ENCODE data around the gene ZDHHC22. TPM values are rescaled to one million over a fixed set of nuclear protein-coding genes. Genes with fewer than 3 reads are reported as not detected.
A peak's percentile ranks its signal among the peaks of the same experiment; 100 is the strongest.

Gene ZDHHC22
- total and polyA plus RNA-seq, 2 of the 13 experiments (the other 11 are each of a cell fraction or from before 2014, with no cell fraction given), result not detected

DNA sequence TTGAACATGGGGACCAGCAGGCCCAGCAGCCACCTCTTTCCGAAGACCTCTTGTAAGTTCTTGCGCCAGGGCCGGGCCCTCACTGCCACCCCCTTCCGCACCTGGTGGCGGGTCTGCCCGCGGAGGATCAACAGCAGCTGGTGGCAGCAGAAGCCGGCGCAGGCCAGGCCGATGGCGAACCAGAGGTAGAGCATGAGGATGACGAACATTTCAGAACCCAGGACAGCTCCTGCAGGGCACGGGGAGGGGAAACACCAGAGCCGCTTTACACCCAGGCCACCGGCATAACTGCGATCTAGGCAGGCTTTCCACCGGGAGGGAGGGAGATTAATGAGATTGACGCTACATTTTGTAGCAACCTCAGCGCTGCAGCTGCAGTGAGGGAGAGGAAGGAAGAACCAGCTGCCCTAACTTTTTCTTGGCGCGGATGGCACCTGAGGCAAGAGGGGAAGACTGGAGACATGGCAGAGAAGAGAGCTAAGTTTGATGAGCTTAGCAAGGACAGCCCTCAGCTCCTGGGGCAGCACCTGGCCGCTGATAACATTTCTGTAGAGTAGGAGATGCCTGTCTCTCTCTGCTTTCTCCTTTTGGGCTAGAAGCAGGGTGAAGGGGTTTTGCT lies 7.8 kb downstream of the ZDHHC22 start (continued):
- TF ChIP-seq ZNF431 (CRISPR knock-in tag; IDR thresholded peaks at IDR 0.05; ENCODE audit: borderline replicate concordance, low read depth), result 0 out of 2 replicates have a peak, but pooled peaks have one; percentile 46
- TF ChIP-seq, protein P1, sequence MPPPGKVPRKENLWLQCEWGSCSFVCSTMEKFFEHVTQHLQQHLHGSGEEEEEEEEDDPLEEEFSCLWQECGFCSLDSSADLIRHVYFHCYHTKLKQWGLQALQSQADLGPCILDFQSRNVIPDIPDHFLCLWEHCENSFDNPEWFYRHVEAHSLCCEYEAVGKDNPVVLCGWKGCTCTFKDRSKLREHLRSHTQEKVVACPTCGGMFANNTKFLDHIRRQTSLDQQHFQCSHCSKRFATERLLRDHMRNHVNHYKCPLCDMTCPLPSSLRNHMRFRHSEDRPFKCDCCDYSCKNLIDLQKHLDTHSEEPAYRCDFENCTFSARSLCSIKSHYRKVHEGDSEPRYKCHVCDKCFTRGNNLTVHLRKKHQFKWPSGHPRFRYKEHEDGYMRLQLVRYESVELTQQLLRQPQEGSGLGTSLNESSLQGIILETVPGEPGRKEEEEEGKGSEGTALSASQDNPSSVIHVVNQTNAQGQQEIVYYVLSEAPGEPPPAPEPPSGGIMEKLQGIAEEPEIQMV (CRISPR knock-in tag; IDR thresholded peaks at IDR 0.05; ENCODE audit: low read depth), result 0 out of 2 replicates have a peak, but pooled peaks have one; percentile 34
- no peak for TF ChIP-seq ZNF674 (CRISPR knock-in tag; IDR thresholded peaks at IDR 0.05; ENCODE audit: low read depth)
- TF ChIP-seq NR3C1 (CRISPR knock-in tag; IDR thresholded peaks at IDR 0.05), result no peak
- TF ChIP-seq, protein P2, sequence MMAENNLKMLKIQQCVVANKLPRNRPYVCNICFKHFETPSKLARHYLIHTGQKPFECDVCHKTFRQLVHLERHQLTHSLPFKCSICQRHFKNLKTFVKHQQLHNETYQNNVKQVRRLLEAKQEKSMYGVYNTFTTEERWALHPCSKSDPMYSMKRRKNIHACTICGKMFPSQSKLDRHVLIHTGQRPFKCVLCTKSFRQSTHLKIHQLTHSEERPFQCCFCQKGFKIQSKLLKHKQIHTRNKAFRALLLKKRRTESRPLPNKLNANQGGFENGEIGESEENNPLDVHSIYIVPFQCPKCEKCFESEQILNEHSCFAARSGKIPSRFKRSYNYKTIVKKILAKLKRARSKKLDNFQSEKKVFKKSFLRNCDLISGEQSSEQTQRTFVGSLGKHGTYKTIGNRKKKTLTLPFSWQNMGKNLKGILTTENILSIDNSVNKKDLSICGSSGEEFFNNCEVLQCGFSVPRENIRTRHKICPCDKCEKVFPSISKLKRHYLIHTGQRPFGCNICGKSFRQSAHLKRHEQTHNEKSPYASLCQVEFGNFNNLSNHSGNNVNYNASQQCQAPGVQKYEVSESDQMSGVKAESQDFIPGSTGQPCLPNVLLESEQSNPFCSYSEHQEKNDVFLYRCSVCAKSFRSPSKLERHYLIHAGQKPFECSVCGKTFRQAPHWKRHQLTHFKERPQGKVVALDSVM (CRISPR knock-in tag; IDR thresholded peaks at IDR 0.05), result no peak
- TF ChIP-seq ISL2 (CRISPR knock-in tag; IDR thresholded peaks at IDR 0.05), result 0 out of 2 replicates have a peak, but pooled peaks have one; percentile 35
- TF ChIP-seq ZNF773 (CRISPR knock-in tag; IDR thresholded peaks at IDR 0.05; ENCODE audit: borderline replicate concordance), result peak; percentile 90; the same call in 1 of the 2 replicates
- TF ChIP-seq NCOA1 (CRISPR knock-in tag; IDR thresholded peaks at IDR 0.05), result no peak
- peak; percentile 81; the same call in 1 of the 2 replicates for TF ChIP-seq ZNF792 (CRISPR knock-in tag; IDR thresholded peaks at IDR 0.05)
- TF ChIP-seq ZNF33A (CRISPR knock-in tag; IDR thresholded peaks at IDR 0.05; ENCODE audit: borderline replicate concordance), result no peak
- TF ChIP-seq MAZ (IDR thresholded peaks at IDR 0.05; ENCODE audit: borderline replicate concordance, low read depth, low read length), result 0 out of 2 replicates have a peak, but pooled peaks have one; percentile 31
- peak; percentile 52; the same call in 1 of the 2 replicates for TF ChIP-seq MAZ (CRISPR knock-in tag; IDR thresholded peaks at IDR 0.05; ENCODE audit: low read depth)
- TF ChIP-seq ZNF234 (CRISPR knock-in tag; conservative IDR thresholded peaks at IDR 0.05), result no peak
- peak; percentile 23; the same call in 1 of the 2 replicates for TF ChIP-seq ZNF605 (CRISPR knock-in tag; IDR thresholded peaks at IDR 0.05)
- TF ChIP-seq ZSCAN29 (CRISPR knock-in tag; conservative IDR thresholded peaks at IDR 0.05), result no peak
- TF ChIP-seq TAF1 (CRISPR knock-in tag; IDR thresholded peaks at IDR 0.05), result no peak
- TF ChIP-seq, protein P3, sequence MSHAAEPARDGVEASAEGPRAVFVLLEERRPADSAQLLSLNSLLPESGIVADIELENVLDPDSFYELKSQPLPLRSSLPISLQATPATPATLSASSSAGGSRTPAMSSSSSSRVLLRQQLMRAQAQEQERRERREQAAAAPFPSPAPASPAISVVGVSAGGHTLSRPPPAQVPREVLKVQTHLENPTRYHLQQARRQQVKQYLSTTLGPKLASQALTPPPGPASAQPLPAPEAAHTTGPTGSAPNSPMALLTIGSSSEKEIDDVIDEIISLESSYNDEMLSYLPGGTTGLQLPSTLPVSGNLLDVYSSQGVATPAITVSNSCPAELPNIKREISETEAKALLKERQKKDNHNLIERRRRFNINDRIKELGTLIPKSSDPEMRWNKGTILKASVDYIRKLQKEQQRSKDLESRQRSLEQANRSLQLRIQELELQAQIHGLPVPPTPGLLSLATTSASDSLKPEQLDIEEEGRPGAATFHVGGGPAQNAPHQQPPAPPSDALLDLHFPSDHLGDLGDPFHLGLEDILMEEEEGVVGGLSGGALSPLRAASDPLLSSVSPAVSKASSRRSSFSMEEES (CRISPR knock-in tag; IDR thresholded peaks at IDR 0.05), result peak; percentile 78
- no peak for TF ChIP-seq ZNF546 (CRISPR knock-in tag; conservative IDR thresholded peaks at IDR 0.05)
- peak; percentile 69; the same call in 1 of the 2 replicates for TF ChIP-seq ZNF557 (CRISPR knock-in tag; IDR thresholded peaks at IDR 0.05)
- TF ChIP-seq GTF3A (CRISPR knock-in tag; conservative IDR thresholded peaks at IDR 0.05), result no peak
- peak; percentile 66 for TF ChIP-seq ELF3 (CRISPR knock-in tag; IDR thresholded peaks at IDR 0.05)
- no peak for TF ChIP-seq HNRNPL (IDR thresholded peaks at IDR 0.05; ENCODE audit: low read depth, low read length)
- no peak for TF ChIP-seq SALL2 (CRISPR knock-in tag; IDR thresholded peaks at IDR 0.05)
- peak; percentile 95 for TF ChIP-seq HOXA5 (CRISPR knock-in tag; IDR thresholded peaks at IDR 0.05)
- TF ChIP-seq KLF13 (CRISPR knock-in tag; IDR thresholded peaks at IDR 0.05), result no peak

All from HepG2 (cell line).